Measurements from ENCODE around the gene ORMDL3.
A peak's percentile ranks its signal among the peaks of the same experiment; 100 is the strongest.
"Not testable (repeated sequence)": the region's sequence is repeated elsewhere in the genome, so short reads cannot be mapped to it uniquely, and the experiment has no call there.

ORMDL3 gene

DNA sequence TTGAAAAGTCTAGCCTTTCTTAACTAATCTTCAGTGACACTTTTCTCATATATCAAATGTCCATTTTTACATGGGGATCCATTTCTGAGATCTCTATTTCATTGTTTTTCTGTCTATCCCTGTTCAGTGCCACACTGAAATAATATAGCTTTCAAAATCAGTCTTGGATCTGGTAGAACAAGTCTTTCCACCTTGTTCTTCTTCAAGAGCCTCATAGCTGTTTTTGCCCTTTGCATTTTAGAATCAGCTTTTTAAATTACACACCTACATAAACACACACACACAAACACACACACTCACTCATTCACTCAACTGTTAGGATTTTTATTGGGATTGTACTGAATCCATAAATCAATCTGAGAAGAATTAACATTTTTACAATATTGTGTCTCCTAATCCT lies 28.2 kb downstream of the ORMDL3 start:
- no peak for DNase-seq (ENCODE audit: low read depth)
- H3K4me3 ChIP-seq (ENCODE audit: low read length) = no peak overlapping the region
- TF ChIP-seq, protein P1, sequence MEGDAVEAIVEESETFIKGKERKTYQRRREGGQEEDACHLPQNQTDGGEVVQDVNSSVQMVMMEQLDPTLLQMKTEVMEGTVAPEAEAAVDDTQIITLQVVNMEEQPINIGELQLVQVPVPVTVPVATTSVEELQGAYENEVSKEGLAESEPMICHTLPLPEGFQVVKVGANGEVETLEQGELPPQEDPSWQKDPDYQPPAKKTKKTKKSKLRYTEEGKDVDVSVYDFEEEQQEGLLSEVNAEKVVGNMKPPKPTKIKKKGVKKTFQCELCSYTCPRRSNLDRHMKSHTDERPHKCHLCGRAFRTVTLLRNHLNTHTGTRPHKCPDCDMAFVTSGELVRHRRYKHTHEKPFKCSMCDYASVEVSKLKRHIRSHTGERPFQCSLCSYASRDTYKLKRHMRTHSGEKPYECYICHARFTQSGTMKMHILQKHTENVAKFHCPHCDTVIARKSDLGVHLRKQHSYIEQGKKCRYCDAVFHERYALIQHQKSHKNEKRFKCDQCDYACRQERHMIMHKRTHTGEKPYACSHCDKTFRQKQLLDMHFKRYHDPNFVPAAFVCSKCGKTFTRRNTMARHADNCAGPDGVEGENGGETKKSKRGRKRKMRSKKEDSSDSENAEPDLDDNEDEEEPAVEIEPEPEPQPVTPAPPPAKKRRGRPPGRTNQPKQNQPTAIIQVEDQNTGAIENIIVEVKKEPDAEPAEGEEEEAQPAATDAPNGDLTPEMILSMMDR (conservative IDR thresholded peaks at IDR 0.05; ENCODE audit: low read length) = no peak

DNA sequence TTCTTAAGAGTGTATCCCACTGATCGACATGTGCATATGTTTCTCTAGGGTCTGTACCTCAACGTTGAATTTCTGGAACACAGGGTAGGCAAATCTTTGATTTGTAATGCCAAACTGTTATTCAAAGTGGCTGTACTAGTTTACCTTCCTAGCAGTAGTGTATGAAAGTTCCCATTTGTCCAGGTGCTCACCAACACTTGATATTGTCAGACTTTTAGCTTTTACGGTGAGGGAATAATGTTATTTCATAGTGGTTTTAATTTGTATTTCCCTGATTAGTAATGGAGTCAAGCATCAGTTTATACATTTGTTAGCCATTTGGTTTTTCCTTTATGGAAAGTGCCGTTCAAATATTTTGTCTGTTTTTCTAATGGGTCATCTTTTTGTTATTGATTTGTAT lies 29.3 kb downstream of the ORMDL3 start:
- DNase-seq (ENCODE audit: low read depth) = no peak
- no peak overlapping the region for H3K4me3 ChIP-seq (ENCODE audit: low read length)
- TF ChIP-seq, protein P1 (conservative IDR thresholded peaks at IDR 0.05; ENCODE audit: low read length) = no peak

DNA sequence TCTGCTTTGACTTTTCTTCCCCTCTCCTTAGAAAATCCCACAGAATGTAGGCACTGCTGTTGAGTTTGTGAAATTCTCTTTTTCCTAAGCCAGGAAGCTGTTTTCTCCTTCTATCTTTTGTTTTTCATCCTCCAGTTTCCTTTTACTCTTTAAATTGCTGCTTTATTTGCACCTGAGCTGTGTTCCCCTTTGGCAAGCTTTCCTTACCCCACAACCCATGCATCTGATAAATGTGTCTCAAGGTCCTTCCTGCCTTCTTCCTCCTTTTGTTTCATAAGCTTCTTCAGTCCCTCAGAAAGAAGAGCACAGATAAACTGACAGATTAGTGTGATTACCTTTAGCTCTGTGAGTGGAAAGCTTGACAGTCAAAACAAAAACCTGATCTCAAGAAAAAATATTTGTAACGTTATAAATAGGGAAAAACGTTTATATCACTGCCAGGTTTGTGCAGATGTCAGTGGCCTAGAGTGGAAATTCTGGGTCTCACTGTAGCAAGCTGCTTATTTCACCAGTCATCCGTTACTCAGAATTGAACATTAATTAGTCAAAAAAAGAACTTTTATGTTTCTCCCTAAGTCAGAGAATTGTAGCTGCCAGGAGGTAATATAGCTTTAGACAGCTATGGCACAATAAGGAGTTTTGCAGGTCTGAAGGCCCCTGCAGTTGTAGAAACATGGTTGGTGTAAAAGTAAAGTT lies 32.6 kb downstream of the ORMDL3 start:
- DNase-seq (ENCODE audit: low read depth) = no peak
- TF ChIP-seq, protein P1 (conservative IDR thresholded peaks at IDR 0.05; ENCODE audit: low read length) = no peak
- H3K4me3 ChIP-seq (ENCODE audit: low read length) = no peak overlapping the region

DNA sequence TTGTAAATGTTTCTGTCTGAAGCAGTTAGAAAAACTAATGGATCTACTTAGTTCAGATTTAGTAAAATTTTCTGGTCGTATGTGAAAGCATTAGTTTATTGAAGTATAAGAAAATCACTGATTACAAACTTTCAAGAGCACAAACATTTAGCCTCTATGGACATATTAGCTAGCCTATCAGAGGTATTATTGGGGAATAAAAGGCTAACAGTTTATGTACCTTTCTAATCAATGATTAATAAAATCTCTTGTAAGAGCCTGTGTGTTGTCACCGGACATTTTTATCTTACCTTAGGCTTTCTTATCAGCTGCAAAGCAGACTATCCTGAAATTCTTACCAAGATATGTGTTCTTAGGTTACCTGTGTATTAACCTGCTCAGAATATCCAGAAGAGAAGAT lies 38.2 kb downstream of the ORMDL3 start:
- H3K4me3 ChIP-seq (ENCODE audit: low read length) = no peak overlapping the region

DNA sequence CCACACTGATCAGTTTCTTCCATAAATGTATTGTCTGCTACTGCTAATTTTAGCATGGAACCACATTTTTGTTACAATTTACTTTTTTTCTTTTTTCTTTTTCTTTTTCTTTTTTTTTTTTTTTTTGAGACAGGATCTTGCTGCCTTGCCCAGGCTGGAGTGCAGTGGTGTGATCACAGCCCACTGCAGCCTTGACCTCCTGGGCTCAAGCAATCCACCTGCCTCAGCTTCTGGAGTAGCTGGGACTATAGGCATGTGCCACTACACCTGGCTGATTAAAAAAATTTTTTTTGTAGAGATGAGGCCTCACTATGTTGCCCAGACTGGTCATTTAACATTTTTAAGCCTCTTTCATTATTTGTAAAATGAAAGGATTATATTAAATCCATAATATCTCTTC lies 40.3 kb downstream of the ORMDL3 start:
- TF ChIP-seq, protein P1 (conservative IDR thresholded peaks at IDR 0.05; ENCODE audit: low read length) = no peak
- H3K4me3 ChIP-seq (ENCODE audit: low read length) = no peak overlapping the region
- no peak for DNase-seq (ENCODE audit: low read depth)

More for the DNA sequence above, 38.2 kb downstream of the ORMDL3 start:
- no peak for DNase-seq (ENCODE audit: low read depth)
- TF ChIP-seq, protein P1 (conservative IDR thresholded peaks at IDR 0.05; ENCODE audit: low read length) = no peak

DNA sequence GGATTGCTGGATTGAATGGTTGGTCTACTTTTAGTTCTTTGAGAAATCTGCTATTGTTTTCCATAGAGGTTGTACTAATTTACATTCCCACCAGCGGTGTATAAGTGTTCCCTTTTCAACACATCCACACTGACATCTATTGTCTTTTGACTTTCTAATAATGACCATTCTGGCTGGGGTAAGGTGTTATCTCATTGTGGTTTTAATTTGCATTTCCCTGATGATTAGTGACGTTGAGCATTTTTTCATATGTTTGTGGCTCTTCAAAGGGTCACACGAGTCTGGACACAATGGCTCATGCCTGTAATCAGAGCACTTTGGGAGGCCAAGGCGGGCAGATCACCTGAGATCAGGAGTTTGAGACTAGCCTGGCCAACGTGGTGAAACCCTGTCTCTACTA lies 41.3 kb downstream of the ORMDL3 start:
- H3K4me3 ChIP-seq (ENCODE audit: low read length); DNase-seq (ENCODE audit: low read depth): not testable (repeated sequence)

DNA sequence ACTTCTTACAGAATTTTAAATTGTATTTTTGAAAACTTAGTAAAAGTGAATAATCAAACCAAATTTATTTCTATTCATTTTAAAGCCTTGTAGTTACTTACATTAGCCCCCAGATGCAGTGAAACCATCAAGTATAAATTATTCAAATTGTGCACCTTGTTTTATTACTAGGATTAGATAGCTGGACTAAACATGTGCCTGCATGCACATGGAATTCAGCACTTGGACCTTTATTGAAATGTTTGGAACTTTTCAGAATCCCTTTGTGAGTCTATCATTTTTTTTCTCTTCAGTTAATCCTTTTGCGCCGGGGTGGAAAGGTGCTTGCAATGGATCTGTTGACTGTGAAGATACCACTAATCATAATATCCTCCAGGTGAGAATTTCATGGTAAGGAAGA lies 54.6 kb downstream of the ORMDL3 start:
- TF ChIP-seq, protein P1 (conservative IDR thresholded peaks at IDR 0.05; ENCODE audit: low read length) = peak; percentile 49
- no peak overlapping the region for H3K4me3 ChIP-seq (ENCODE audit: low read length)
- DNase-seq (ENCODE audit: low read depth) = peak; percentile 28

Data from AG10803 (cell line).